A549 (cell line): ENCODE measurements around the gene SLC48A1. TPM values are rescaled to one million over a fixed set of nuclear protein-coding genes. Genes with fewer than 3 reads are reported as not detected.

Source experiments
- ATAC-seq, 2 experiments: fragments of 200-7000 bp in 1 of 2; fragments of >200 bp in 1 of 2; cut with Nextera tagmentation in 1 of 2; cut with Tn5 transposase in 1 of 2; 3 replicates each; pipeline versions ENCODE4 v1.8.0 to v1.9.1; 2018 to 2020; ENCODE audit warnings: mild to moderate bottlenecking in 1 of 2, moderate library complexity in 1 of 2
- CTCF ChIA-PET: fragments of 300-600 bp; sonication (Branson Sonifier 250); formaldehyde crosslinking; extraction: SDS; loops from one replicate; lab custom pipeline; 2021; ENCODE audit warnings: antibody characterized with exemption, inconsistent platforms; lab: Yijun Ruan, JAX
- POLR2A ChIA-PET: fragments of 350-600 bp; formaldehyde crosslinking; extraction: SDS; loops from one replicate; lab custom pipeline; 2021; ENCODE audit warnings: antibody characterized with exemption, inconsistent platforms; lab: Yijun Ruan, JAX
- DNase-seq, 2 experiments: peaks; one replicate each; pipeline versions ENCODE4 v3.0.0 to v3.0.0-alpha.2; 2011 to 2016; ENCODE audit warnings: low read depth in 1 of 2, low spot score in 1 of 2
- FAIRE-seq: peaks from 2 replicates; lab custom pipeline; 2011; peaks lifted over from hg19 to GRCh38; lab: Jason Lieb, UNC
- H3K27ac ChIP-seq, 2 experiments: fragments of >200 bp; sonication (Bioruptor Twin); formaldehyde crosslinking; 3 replicates each; pipeline ENCODE4 v1.5.1; 2016 to 2017
- H3K4me1 ChIP-seq: fragments of >200 bp; sonication (Bioruptor Twin); formaldehyde crosslinking; 3 replicates; pipeline ENCODE4 v1.6.1; 2016
- H3K4me2 ChIP-seq: fragments of >200 bp; sonication (Bioruptor Twin); formaldehyde crosslinking; 3 replicates; pipeline ENCODE4 v1.6.1; 2016
- H3K4me3 ChIP-seq: fragments of >200 bp; sonication (Bioruptor Twin); formaldehyde crosslinking; 3 replicates; pipeline ENCODE4 v1.5.1; 2016
- H3K9me3 ChIP-seq: fragments of >200 bp; sonication (Bioruptor Twin); formaldehyde crosslinking; 3 replicates; pipeline ENCODE4 v1.6.1; 2016
- CBX8 ChIP-seq: fragments of 200-600 bp; sonication (generic); IDR thresholded peaks from 2 replicates; pipeline ENCODE4 v1.6.1; 2016
- CHD4 ChIP-seq: fragments of 200-600 bp; sonication (generic); IDR thresholded peaks from 2 replicates; pipeline ENCODE4 v1.6.1; 2016; ENCODE audit warnings: antibody characterized with exemption, mild to moderate bottlenecking, borderline replicate concordance
- EHF ChIP-seq: fragments of 250-450 bp; sonication (Bioruptor Pico); IDR thresholded peaks from 2 replicates; pipeline ENCODE4 v1.5.0; 2020; ENCODE audit warnings: mild to moderate bottlenecking
- EP300 ChIP-seq, 2 experiments: fragments of >200 bp; sonication (Bioruptor Twin); formaldehyde crosslinking; IDR thresholded peaks; 2 replicates in 1 of 2; 3 replicates in 1 of 2; pipeline ENCODE4 v1.6.1; 2016 to 2017
- ESRRA ChIP-seq: fragments of 150-350 bp; IDR thresholded peaks from 2 replicates; pipeline ENCODE4 v1.6.1; 2014; ENCODE audit warnings: mild to moderate bottlenecking, low read length, borderline replicate concordance
- FOSB ChIP-seq: fragments of 250-450 bp; sonication (Bioruptor Pico); IDR thresholded peaks from 2 replicates; pipeline ENCODE4 v1.5.0; 2020; ENCODE audit warnings: mild to moderate bottlenecking, moderate library complexity
- FOSL2 ChIP-seq, 2 experiments: fragments of 450-650 bp in 1 of 2; fragments of >200 bp in 1 of 2; sonication (Bioruptor Twin) in 1 of 2; formaldehyde crosslinking; IDR thresholded peaks; 2 replicates each; pipeline versions ENCODE4 v1.5.0 to v1.6.1; 2016 to 2020; ENCODE audit warnings: mild to moderate bottlenecking in 1 of 2, moderate library complexity in 1 of 2
- HEYL ChIP-seq: fragments of 250-450 bp; sonication (Bioruptor Pico); IDR thresholded peaks from 2 replicates; pipeline ENCODE4 v1.8.0; 2021; ENCODE audit warnings: mild to moderate bottlenecking, moderate library complexity
- HOXB5 ChIP-seq: fragments of 250-450 bp; sonication (Bioruptor Pico); IDR thresholded peaks from 2 replicates; pipeline ENCODE4 v1.5.0; 2020; ENCODE audit warnings: mild to moderate bottlenecking, moderate library complexity
- JUNB ChIP-seq: fragments of >200 bp; sonication (Bioruptor Twin); formaldehyde crosslinking; IDR thresholded peaks from 2 replicates; pipeline ENCODE4 v1.6.1; 2016
- MYC ChIP-seq: IDR thresholded peaks from 2 replicates; pipeline ENCODE4 v1.6.1; 2012; ENCODE audit warnings: mild to moderate bottlenecking, inconsistent platforms, low read length, improper control_type of control experiment, borderline replicate concordance
- POLR2A ChIP-seq: IDR thresholded peaks from 2 replicates; pipeline ENCODE4 v1.6.1; 2012; ENCODE audit warnings: mild to moderate bottlenecking, low read length
- POLR2AphosphoS2 ChIP-seq: conservative IDR thresholded peaks from 2 replicates; pipeline ENCODE4 v1.6.1; 2012; ENCODE audit warnings: low read length, improper control_type of control experiment, inconsistent platforms
- RAD21 ChIP-seq, 2 experiments: fragments of >200 bp in 1 of 2; sonication (Bioruptor Twin) in 1 of 2; formaldehyde crosslinking in 1 of 2; IDR thresholded peaks in 1 of 2; conservative IDR thresholded peaks in 1 of 2; 2 replicates in 1 of 2; 3 replicates in 1 of 2; pipeline ENCODE4 v1.6.1; 2012 to 2018; ENCODE audit warnings: inconsistent platforms in 1 of 2
- SMC3 ChIP-seq: fragments of >200 bp; sonication (Bioruptor Twin); formaldehyde crosslinking; IDR thresholded peaks from 3 replicates; pipeline ENCODE4 v1.6.1; 2018; ENCODE audit warnings: inconsistent platforms
- SREBF2 ChIP-seq: fragments of 450-650 bp; IDR thresholded peaks from 2 replicates; pipeline ENCODE4 v1.6.1; 2014; ENCODE audit warnings: mild to moderate bottlenecking, moderate library complexity
- TFCP2L1 ChIP-seq: fragments of 250-450 bp; sonication (Bioruptor Pico); IDR thresholded peaks from 2 replicates; pipeline ENCODE4 v1.5.0; 2021; ENCODE audit warnings: mild to moderate bottlenecking
- WGBS: methylation state at CpG from one replicate; pipeline ENCODE4 v1.1.6; 2017; ENCODE audit errors: missing lambda C conversion rate; 5-methylcytosine and 5-hydroxymethylcytosine counted together
- polyA plus RNA-seq, 4 experiments: library from polyadenylated mRNA; depleted of rRNA in 3 of 4; stranded (reverse); fragments of >200 nt; fragmentation: RNase III in 1 of 4; extraction: RNeasy Plus Mini Kit Qiagen cat#74134 plus additional on column Dnase treatment in 1 of 4; gene quantifications; 2 replicates in 3 of 4; 3 replicates in 1 of 4; pipeline ENCODE4 v1.2.3, GENCODE V29; 2011 to 2017
- TF ChIP-seq, protein P1 (sequence below): fragments of 200-600 bp; sonication (generic); IDR thresholded peaks from 2 replicates; pipeline ENCODE4 v1.6.1; 2016; ENCODE audit warnings: antibody characterized with exemption, mild to moderate bottlenecking, moderate library complexity
- TF ChIP-seq, protein P2 (sequence below): fragments of >200 bp; sonication (Bioruptor Twin); formaldehyde crosslinking; IDR thresholded peaks from 3 replicates; pipeline ENCODE4 v1.5.1; 2016
- TF ChIP-seq, protein P3 (sequence below): fragments of >200 bp; sonication (Bioruptor Twin); formaldehyde crosslinking; IDR thresholded peaks from 3 replicates; pipeline ENCODE4 v1.6.1; 2016
- TF ChIP-seq, protein P4 (sequence below): IDR thresholded peaks from 2 replicates; pipeline ENCODE4 v1.6.1; 2012
- TF ChIP-seq, protein P5 (sequence below): fragments of 250-450 bp; sonication (Bioruptor Pico); IDR thresholded peaks from 2 replicates; pipeline ENCODE4 v1.5.0; 2021; ENCODE audit warnings: mild to moderate bottlenecking, moderate library complexity, borderline replicate concordance

Gene SLC48A1
- polyA plus RNA-seq, 2 of the 4 experiments (the other 2 are of a cell fraction), result 25.1 to 32.6 TPM

DNA sequence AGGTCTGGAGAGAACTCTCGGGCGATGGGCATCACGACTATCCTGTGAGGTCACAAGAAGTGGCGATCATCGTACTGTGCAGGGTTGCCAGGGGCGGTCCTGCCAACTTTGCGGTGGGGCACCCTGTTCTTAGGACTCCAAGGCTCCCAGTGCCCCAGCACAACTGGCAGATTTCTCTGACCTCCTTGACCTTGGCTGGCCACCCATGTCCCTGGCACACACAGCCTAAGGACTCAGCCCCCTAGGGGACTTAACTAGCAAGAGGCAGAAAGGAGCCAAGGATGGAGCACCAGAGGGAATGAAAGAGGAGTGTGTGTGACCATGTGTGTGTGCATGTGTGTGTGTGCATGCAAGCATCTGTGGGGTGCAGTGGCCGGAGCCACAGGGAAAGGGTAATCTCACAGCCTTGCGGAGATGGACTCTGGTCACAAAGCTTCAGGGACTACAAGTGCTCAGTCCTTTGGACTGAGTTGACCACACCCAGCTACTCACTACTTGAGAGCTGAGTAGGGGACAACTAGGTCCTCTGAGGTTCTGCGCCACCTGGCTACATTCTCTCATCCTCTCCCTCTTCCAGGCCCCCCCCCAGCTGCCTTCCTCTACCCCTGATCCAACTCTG is 13.7 kb downstream of the SLC48A1 start (continued):
- TF ChIP-seq HEYL (CRISPR knock-in tag), result no peak
- no peak for TF ChIP-seq EP300 (IDR thresholded peaks at IDR 0.05)

DNA sequence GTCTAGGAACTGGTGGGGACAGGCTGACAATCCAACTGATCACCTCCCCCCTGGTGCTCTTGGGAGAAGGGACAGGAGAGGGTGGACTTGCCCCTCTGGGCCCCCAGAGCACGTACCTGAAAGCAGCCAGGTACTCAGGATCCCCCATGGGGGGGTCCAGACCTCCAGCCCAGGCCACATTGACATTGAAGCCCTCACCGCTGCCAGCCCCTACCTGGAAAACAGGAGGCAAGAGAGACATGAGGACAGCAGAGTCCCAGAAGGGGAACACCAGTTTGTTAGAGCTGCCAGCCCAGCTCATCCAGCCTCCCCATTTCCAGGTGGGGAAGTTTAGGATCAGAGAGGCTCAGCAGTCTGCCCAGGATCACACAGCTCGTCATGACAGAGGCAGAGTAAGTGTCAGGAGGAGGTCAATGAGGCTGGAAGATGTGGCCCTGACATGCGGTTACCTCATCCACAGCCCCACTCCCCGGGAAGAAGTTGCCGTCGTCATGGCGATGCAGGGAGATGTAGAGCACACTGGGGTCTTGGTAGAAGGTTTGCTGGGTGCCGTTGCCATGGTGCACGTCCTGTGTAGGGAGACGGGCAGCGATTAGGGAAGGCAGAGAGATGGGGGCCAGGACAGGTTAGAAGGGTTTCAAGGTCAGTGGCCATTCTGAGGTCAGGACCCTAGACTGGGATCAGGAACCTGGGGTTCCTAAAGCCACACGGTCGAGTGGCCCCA is 14.7 kb downstream of the SLC48A1 start:
- POLR2A ChIA-PET, result interaction anchor here (0.7 kb wide), 1 partner anchor 14 kb away, joined by 3 read pairs; no protein-coding TSS in a partner anchor
- FAIRE-seq, result no peak
- Histone ChIP-seq H3K4me1 (no peaks in the 10 kb centered on the region), H3K4me3 (no peak overlapping the region), H3K9me3 (no peaks in the 10 kb centered on the region), H3K27ac (no peak overlapping the region), H3K4me2 (no peak overlapping the region)
- no peak for DNase-seq
- ATAC-seq, result no peak
- CTCF ChIA-PET, result interaction anchor here (1.3 to 59.0 kb wide), 8 partner anchors 9 to 72 kb away, joined by 3 to 1532 read pairs (median 14); partner anchors contain the start of genes ENDOU and RAPGEF3
- no peak for TF ChIP-seq MYC
- TF ChIP-seq POLR2A, result no peak
- TF ChIP-seq TFCP2L1 (CRISPR knock-in tag), result no peak
- TF ChIP-seq CHD4, result no peak
- TF ChIP-seq, protein P1, sequence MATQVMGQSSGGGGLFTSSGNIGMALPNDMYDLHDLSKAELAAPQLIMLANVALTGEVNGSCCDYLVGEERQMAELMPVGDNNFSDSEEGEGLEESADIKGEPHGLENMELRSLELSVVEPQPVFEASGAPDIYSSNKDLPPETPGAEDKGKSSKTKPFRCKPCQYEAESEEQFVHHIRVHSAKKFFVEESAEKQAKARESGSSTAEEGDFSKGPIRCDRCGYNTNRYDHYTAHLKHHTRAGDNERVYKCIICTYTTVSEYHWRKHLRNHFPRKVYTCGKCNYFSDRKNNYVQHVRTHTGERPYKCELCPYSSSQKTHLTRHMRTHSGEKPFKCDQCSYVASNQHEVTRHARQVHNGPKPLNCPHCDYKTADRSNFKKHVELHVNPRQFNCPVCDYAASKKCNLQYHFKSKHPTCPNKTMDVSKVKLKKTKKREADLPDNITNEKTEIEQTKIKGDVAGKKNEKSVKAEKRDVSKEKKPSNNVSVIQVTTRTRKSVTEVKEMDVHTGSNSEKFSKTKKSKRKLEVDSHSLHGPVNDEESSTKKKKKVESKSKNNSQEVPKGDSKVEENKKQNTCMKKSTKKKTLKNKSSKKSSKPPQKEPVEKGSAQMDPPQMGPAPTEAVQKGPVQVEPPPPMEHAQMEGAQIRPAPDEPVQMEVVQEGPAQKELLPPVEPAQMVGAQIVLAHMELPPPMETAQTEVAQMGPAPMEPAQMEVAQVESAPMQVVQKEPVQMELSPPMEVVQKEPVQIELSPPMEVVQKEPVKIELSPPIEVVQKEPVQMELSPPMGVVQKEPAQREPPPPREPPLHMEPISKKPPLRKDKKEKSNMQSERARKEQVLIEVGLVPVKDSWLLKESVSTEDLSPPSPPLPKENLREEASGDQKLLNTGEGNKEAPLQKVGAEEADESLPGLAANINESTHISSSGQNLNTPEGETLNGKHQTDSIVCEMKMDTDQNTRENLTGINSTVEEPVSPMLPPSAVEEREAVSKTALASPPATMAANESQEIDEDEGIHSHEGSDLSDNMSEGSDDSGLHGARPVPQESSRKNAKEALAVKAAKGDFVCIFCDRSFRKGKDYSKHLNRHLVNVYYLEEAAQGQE, result no peak
- no peak for TF ChIP-seq CBX8
- TF ChIP-seq HOXB5 (CRISPR knock-in tag), result no peak
- TF ChIP-seq EHF, result no peak
- TF ChIP-seq FOSL2 (IDR thresholded peaks at IDR 0.05), result no peak
- no peak for TF ChIP-seq FOSL2 (CRISPR knock-in tag; IDR thresholded peaks at IDR 0.05)
- TF ChIP-seq, protein P2, sequence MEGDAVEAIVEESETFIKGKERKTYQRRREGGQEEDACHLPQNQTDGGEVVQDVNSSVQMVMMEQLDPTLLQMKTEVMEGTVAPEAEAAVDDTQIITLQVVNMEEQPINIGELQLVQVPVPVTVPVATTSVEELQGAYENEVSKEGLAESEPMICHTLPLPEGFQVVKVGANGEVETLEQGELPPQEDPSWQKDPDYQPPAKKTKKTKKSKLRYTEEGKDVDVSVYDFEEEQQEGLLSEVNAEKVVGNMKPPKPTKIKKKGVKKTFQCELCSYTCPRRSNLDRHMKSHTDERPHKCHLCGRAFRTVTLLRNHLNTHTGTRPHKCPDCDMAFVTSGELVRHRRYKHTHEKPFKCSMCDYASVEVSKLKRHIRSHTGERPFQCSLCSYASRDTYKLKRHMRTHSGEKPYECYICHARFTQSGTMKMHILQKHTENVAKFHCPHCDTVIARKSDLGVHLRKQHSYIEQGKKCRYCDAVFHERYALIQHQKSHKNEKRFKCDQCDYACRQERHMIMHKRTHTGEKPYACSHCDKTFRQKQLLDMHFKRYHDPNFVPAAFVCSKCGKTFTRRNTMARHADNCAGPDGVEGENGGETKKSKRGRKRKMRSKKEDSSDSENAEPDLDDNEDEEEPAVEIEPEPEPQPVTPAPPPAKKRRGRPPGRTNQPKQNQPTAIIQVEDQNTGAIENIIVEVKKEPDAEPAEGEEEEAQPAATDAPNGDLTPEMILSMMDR, result no peak
- TF ChIP-seq, protein P3, sequence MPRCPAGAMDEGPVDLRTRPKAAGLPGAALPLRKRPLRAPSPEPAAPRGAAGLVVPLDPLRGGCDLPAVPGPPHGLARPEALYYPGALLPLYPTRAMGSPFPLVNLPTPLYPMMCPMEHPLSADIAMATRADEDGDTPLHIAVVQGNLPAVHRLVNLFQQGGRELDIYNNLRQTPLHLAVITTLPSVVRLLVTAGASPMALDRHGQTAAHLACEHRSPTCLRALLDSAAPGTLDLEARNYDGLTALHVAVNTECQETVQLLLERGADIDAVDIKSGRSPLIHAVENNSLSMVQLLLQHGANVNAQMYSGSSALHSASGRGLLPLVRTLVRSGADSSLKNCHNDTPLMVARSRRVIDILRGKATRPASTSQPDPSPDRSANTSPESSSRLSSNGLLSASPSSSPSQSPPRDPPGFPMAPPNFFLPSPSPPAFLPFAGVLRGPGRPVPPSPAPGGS, result no peak
- TF ChIP-seq FOSB (CRISPR knock-in tag), result no peak
- TF ChIP-seq, protein P4, sequence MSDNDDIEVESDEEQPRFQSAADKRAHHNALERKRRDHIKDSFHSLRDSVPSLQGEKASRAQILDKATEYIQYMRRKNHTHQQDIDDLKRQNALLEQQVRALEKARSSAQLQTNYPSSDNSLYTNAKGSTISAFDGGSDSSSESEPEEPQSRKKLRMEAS, result no peak
- TF ChIP-seq POLR2AphosphoS2, result no peak
- TF ChIP-seq, protein P5, sequence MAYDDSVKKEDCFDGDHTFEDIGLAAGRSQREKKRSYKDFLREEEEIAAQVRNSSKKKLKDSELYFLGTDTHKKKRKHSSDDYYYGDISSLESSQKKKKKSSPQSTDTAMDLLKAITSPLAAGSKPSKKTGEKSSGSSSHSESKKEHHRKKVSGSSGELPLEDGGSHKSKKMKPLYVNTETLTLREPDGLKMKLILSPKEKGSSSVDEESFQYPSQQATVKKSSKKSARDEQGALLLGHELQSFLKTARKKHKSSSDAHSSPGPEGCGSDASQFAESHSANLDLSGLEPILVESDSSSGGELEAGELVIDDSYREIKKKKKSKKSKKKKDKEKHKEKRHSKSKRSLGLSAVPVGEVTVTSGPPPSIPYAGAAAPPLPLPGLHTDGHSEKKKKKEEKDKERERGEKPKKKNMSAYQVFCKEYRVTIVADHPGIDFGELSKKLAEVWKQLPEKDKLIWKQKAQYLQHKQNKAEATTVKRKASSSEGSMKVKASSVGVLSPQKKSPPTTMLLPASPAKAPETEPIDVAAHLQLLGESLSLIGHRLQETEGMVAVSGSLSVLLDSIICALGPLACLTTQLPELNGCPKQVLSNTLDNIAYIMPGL (CRISPR knock-in tag), result no peak
- TF ChIP-seq SREBF2, result no peak
- TF ChIP-seq RAD21 (conservative IDR thresholded peaks at IDR 0.05 in 1 of 2, IDR thresholded peaks at IDR 0.05 in 1 of 2), result no peak
- no peak for TF ChIP-seq JUNB
- no peak for TF ChIP-seq SMC3
- no peak for TF ChIP-seq ESRRA
- 88% methylated on average over 14 of the region's 14 CpGs for WGBS
